AG09319 (cell line): ENCODE measurements around the gene TMCC2.
"Not testable (repeated sequence)": the region's sequence is repeated elsewhere in the genome, so short reads cannot be mapped to it uniquely, and the experiment has no call there.

Source experiments
- DNase-seq: peaks from one replicate; pipeline ENCODE4 v3.0.0-alpha.2; 2010; ENCODE audit warnings: low read depth; ENCODE audit errors: extremely low read depth
- CTCF ChIP-seq: IDR thresholded peaks from 2 replicates; pipeline ENCODE4 v1.5.1; 2011; ENCODE audit warnings: low read depth, mild to moderate bottlenecking, inconsistent platforms, low read length, moderate library complexity

The TMCC2 gene

GRCh38 chr1:205275916-205276688 lies 48.4 kb downstream of the TMCC2 start:
- no peak for DNase-seq
- no peak for TF ChIP-seq CTCF

GRCh38 chr1:205276689-205277065 lies 48.9 kb downstream of the TMCC2 start:
- no peak for DNase-seq
- TF ChIP-seq CTCF, result no peak

- no peak for TF ChIP-seq CTCF
- no peak for DNase-seq
These were observed 52.2 kb downstream of the TMCC2 start for GRCh38 chr1:205279986-205280385.

GRCh38 chr1:205280666-205281395 lies 53.1 kb downstream of the TMCC2 start:
- not testable (repeated sequence) for DNase-seq

- no peak for TF ChIP-seq CTCF
- DNase-seq, result no peak
These were observed 55.8 kb downstream of the TMCC2 start for GRCh38 chr1:205283270-205284147.

- TF ChIP-seq CTCF, result peak; percentile 12
- peak; percentile 80 for DNase-seq
These were observed 56.8 kb downstream of the TMCC2 start for GRCh38 chr1:205284420-205285144.
